Neuron (in vitro differentiated cells): Measurements from ENCODE around the gene SETD2.

ENCODE experiments used
- H2AFZ ChIP-seq: one replicate; pipeline ENCODE4 v1.6.1; 2013; ENCODE audit warnings: low read depth, mild to moderate bottlenecking, inconsistent platforms, low read length, moderate library complexity
- H3K27me3 ChIP-seq: one replicate; pipeline ENCODE4 v1.6.1; 2013; ENCODE audit warnings: low read length; ENCODE audit not compliant: insufficient read depth
- H3K36me3 ChIP-seq: one replicate; pipeline ENCODE4 v1.6.1; 2013; ENCODE audit warnings: low read length; ENCODE audit not compliant: insufficient read depth
- H3K4me1 ChIP-seq: one replicate; pipeline ENCODE4 v1.6.1; 2013; ENCODE audit warnings: low read length; ENCODE audit not compliant: insufficient read depth
- H3K4me3 ChIP-seq: 2 replicates; pipeline ENCODE4 v1.5.1; 2013; ENCODE audit warnings: mild to moderate bottlenecking, low read length, moderate library complexity
- H3K9me3 ChIP-seq: one replicate; pipeline ENCODE4 v1.6.1; 2013; ENCODE audit warnings: low read length

The SETD2 gene

DNA sequence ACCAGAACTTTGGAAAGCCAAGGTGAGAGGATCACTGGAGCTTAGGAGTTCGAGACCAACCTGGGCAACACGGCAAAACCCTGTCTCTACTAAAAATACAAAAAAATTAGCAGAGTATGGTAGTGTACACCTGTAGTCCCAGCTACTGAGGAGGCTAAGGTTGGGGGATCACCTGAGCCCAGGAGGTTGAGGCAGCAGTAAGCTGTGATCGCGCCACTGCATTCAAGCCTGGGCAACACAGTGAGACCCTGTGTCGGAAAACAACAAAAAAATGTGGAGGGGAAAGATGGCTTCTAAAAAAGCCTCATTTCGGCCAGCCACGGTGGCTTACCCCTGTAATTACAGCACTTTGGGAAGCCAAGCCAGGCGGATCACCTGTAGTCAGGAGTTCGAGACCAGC lies 54.5 kb downstream of the SETD2 start:
- Histone ChIP-seq H3K9me3 (no peaks in the 10 kb centered on the region), H3K27me3 (no peaks in the 10 kb centered on the region), H3K36me3 (peaks cover 47% of the 10 kb centered on the region)

DNA sequence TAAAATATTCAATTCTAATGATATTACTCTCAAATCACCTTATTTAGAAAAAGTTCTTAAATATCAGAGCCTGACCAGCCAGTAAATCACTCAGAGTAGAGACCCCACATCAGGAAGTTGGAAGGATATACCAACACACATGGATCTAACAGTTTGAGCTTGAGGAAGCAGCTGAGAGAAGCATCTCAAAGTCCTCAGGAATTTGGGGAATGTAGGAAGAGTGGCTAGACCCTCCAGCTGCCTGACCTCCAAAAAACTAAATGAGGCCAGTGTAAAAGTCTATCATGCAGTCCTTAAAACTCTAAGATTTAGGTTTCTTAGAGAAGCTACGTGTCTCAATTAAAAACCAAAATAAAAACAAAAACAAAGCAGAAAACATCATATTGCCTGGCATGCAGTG lies 55.4 kb downstream of the SETD2 start:
- H3K4me1 ChIP-seq: no peaks in the 10 kb centered on the region
- H3K36me3 ChIP-seq: peaks cover 40% of the 10 kb centered on the region
- no peaks in the 10 kb centered on the region for H3K27me3 ChIP-seq
- no peak overlapping the region for H3K4me3 ChIP-seq
- H2AFZ ChIP-seq: no peak overlapping the region
- no peaks in the 10 kb centered on the region for H3K9me3 ChIP-seq

More for the DNA sequence above, 54.5 kb downstream of the SETD2 start:
- no peaks in the 10 kb centered on the region for H3K4me1 ChIP-seq
- H2AFZ ChIP-seq: no peak overlapping the region
- H3K4me3 ChIP-seq: no peak overlapping the region

DNA sequence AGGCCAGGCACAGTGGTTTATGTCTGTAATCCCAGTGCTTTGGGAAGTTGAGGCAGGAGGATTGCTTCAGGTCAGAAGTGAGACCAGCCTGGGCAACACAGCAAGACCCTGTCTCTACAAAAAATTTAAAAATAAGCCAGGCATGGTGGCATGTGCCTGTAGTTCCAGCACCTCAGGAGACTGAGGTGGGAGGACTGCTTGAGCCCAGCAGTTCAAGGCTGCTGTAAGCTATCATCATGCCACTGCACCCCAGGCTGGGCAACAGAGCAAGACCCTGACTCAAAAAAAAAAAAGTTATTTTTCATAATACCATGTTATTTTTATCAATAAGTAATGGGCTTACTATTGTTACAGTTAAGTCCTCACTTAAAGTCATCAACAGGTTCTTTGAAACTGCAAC lies 59.7 kb downstream of the SETD2 start:
- H3K4me1 ChIP-seq: no peaks in the 10 kb centered on the region
- H3K36me3 ChIP-seq: peaks cover 43% of the 10 kb centered on the region
- H3K4me3 ChIP-seq: no peak overlapping the region
- H3K27me3 ChIP-seq: no peaks in the 10 kb centered on the region
- no peaks in the 10 kb centered on the region for H3K9me3 ChIP-seq
- H2AFZ ChIP-seq: no peak overlapping the region

DNA sequence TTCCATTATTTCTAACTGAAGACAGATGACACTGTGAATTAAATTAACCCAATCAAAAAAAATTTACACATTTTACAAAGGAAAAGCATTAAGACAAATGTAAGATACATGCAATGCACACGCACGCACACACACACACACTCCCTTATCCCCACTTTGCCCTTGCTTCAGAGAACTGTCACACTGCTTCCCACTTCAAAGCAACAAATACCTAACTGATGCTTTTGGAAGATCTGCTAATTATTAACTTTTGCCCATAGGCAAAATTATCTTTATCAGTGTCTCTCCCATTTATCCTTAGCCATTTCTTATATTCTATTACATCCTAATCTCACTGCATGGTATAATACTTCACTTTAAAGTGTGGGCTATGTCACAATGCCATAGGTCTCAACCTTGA lies 60.3 kb downstream of the SETD2 start:
- H3K27me3 ChIP-seq: no peaks in the 10 kb centered on the region
- H3K4me1 ChIP-seq: no peaks in the 10 kb centered on the region
- H3K36me3 ChIP-seq: peaks cover 46% of the 10 kb centered on the region
- H3K9me3 ChIP-seq: no peaks in the 10 kb centered on the region
- H2AFZ ChIP-seq: no peak overlapping the region
- H3K4me3 ChIP-seq: no peak overlapping the region

DNA sequence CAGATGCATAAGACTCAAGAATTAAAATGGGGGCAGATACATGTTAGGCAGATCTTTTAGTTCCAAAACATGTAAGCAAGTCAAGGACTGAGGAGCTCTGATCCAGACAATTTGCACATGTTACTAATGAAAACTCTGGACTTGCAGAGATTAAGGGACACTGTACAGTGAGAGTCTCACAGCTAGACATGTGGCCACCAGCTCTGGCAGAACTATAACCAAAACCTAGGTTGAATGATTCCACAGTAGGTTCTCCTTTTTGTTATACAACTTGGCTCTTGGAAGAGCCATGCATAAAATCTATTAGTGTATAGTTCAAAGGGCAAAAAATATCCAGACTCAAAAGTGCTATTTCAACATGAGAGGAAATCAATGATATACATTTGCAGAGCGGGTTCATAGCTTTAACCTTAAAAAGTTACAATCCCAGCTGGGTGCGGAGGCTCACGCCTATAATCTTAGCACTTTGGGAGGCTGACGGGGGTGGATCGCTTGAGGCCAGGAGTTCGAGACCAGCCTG lies 61.8 kb downstream of the SETD2 start:
- no peaks in the 10 kb centered on the region for H3K27me3 ChIP-seq
- H3K4me3 ChIP-seq: no peak overlapping the region
- H3K36me3 ChIP-seq: peaks cover 53% of the 10 kb centered on the region
- no peaks in the 10 kb centered on the region for H3K9me3 ChIP-seq
- no peak overlapping the region for H2AFZ ChIP-seq
- H3K4me1 ChIP-seq: no peaks in the 10 kb centered on the region

DNA sequence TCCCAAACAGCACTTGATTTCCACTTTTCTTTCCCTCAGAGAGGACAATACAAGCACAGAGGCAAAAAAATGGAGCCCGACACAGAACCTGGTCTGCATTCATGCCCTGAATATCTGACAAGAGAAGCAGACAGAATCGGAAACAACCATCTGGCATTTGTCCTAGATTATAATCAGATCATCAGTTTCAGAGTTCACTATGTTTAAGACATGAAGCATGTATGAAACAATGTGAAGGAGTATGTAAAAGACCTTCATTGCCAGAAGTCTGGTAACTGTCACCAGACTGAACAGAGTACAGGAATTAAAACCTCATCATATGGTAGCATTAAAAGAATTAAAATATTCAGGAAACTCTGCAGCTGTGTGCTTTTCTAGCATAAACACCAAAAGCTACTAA lies 65.0 kb downstream of the SETD2 start:
- Histone ChIP-seq H2AFZ (no peak overlapping the region), H3K4me1 (no peaks in the 10 kb centered on the region), H3K36me3 (peaks cover 64% of the 10 kb centered on the region), H3K4me3 (no peak overlapping the region), H3K9me3 (no peaks in the 10 kb centered on the region), H3K27me3 (no peaks in the 10 kb centered on the region)

DNA sequence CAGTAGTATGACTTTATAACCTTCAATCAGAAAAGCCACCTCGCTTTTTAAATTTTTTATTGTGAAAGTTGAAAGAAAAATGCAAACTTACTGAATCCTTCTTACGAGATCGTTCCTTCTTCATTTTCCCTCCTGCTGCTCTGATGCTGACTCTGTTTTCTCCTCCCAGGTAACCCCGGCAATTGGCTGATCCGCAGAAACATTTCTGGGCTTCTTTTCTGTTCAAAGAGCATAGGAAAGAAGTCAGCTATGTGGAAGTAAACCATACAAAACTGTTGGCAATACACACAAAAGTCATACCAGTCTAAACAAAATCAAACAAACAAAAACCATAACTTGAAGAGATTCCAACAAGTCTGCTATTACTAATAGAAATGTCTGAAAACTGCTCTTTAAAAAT lies 66.0 kb downstream of the SETD2 start:
- H3K27me3 ChIP-seq: no peaks in the 10 kb centered on the region
- H3K36me3 ChIP-seq: peaks cover 64% of the 10 kb centered on the region
- no peak overlapping the region for H3K4me3 ChIP-seq
- no peak overlapping the region for H2AFZ ChIP-seq
- H3K4me1 ChIP-seq: no peaks in the 10 kb centered on the region
- H3K9me3 ChIP-seq: no peaks in the 10 kb centered on the region

DNA sequence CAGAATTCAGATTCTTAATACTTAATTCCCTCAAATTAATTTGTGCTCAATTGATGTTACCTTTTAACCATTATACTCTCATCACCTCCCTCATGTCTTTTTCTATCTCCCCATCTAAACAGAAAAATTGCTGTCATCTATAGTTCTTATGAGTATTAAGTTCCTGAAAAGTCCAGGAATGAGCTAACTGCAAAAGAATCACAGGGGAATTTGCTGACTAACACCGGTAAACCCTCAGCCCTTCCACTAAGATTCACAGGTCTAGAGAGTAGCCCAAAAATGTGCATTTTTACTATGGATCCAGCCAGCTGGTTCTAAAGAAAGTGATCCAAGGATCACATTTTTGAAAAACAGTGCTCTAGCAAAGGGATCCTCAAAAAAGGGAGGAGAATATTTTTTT lies 67.0 kb downstream of the SETD2 start:
- Histone ChIP-seq H3K4me1 (no peaks in the 10 kb centered on the region), H3K27me3 (no peaks in the 10 kb centered on the region), H3K36me3 (peaks cover 60% of the 10 kb centered on the region), H2AFZ (no peak overlapping the region), H3K9me3 (no peaks in the 10 kb centered on the region), H3K4me3 (no peak overlapping the region)

DNA sequence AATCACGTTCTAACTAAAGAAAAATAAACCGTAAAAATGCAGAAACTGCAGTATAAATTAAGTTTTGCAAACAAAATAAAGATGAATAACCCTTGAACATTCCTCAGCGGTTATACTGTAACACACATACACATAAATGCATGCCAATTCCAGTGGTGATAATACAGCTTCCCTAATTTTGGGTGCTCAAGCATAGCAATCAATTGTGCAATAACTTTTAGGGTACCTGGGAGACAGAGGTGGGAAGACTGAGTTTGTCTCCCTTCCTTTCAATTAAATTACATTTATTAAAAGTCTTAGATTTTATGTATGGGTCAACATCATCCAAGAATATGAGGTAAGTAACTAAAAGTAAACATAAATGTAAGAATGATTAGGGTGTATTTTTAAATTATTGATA lies 71.8 kb downstream of the SETD2 start:
- peaks cover 57% of the 10 kb centered on the region for H3K36me3 ChIP-seq
- H3K9me3 ChIP-seq: no peaks in the 10 kb centered on the region
- H3K4me1 ChIP-seq: no peaks in the 10 kb centered on the region
- no peaks in the 10 kb centered on the region for H3K27me3 ChIP-seq
- H3K4me3 ChIP-seq: no peak overlapping the region
- no peak overlapping the region for H2AFZ ChIP-seq

DNA sequence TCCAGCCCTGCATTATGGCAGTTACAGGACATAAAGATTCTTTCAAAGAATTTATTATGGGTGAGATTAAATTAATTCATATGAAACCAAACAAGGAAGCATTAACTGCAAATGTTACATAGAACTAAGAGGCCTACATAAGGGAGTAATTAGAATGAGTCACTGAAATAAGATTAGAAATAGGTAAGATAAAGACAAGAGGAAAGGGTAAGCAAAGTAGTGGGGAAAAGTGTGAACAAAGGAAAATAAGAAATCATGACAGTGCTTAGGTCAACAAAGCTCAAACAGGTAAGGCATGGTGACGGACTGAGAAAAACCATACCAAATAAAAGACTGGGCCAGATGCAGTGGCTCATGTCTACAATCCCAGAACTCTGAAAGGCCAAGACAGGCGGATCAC lies 74.3 kb downstream of the SETD2 start:
- no peak overlapping the region for H3K4me3 ChIP-seq
- no peaks in the 10 kb centered on the region for H3K9me3 ChIP-seq
- H3K36me3 ChIP-seq: peaks cover 61% of the 10 kb centered on the region
- H3K27me3 ChIP-seq: no peaks in the 10 kb centered on the region
- H3K4me1 ChIP-seq: no peaks in the 10 kb centered on the region
- no peak overlapping the region for H2AFZ ChIP-seq

DNA sequence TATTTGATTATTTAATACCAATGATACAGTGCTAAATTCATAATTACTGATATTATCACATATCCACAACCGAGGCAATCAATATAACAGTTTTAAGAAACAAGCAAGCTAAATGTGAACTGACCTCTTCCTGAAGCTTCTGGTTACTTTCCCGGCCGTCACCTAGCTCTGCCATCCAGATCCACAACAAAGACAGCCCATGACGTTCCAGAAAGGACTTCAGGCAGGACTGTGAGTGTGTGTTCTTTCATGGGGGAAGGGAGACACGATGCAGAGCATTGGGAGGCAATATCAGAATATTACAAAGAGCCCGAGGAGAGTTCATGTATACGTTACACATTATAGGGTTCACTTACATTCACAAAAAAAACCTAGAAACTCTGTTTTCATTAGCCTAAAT lies 77.8 kb downstream of the SETD2 start:
- Histone ChIP-seq H3K36me3 (peaks cover 74% of the 10 kb centered on the region), H3K9me3 (no peaks in the 10 kb centered on the region), H3K27me3 (no peaks in the 10 kb centered on the region), H3K4me1 (no peaks in the 10 kb centered on the region), H2AFZ (no peak overlapping the region), H3K4me3 (no peak overlapping the region)

DNA sequence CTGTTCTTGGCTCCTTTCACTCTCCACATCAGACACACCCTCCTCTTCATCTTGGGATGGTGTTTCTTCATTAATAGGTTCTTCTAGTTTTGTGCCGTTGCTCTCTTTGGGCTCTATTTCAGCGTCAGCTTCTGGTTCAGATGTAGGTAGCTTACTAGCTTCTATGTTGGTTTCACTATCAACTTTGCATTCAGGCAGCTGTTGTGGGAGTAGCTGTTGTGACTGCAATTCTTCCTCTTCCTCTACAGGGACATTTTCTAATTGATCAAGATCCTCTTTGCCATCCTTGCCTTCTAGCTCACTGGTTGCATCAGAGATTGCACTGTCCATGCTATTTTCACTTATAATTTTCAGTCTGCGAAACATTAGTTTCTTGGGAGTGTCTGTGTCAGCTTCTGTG lies 80.1 kb downstream of the SETD2 start:
- Histone ChIP-seq H3K9me3 (no peaks in the 10 kb centered on the region), H3K36me3 (peaks cover 74% of the 10 kb centered on the region), H3K4me1 (no peaks in the 10 kb centered on the region), H2AFZ (no peak overlapping the region), H3K27me3 (no peaks in the 10 kb centered on the region), H3K4me3 (no peak overlapping the region)

DNA sequence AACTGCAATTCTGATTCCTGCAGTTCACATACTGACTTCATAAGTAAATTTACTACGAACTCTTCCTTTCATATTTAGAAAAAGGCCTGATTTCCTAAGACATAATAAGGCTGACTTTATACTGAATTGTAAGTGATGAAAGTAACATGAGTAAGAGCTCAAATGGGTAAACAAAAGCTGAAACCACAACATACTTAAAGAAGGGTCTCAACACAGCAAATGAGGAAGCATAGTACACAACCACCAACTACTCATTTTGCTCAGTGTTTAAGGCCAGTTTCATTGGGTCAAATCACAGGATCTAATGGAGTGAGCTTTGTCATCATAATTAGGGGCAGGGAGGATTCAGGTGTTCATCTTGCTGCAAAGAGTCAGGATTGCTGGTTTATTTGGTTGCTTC lies 81.4 kb downstream of the SETD2 start:
- no peak overlapping the region for H2AFZ ChIP-seq
- no peaks in the 10 kb centered on the region for H3K4me1 ChIP-seq
- peaks cover 73% of the 10 kb centered on the region for H3K36me3 ChIP-seq
- H3K27me3 ChIP-seq: no peaks in the 10 kb centered on the region
- no peak overlapping the region for H3K4me3 ChIP-seq
- no peaks in the 10 kb centered on the region for H3K9me3 ChIP-seq

DNA sequence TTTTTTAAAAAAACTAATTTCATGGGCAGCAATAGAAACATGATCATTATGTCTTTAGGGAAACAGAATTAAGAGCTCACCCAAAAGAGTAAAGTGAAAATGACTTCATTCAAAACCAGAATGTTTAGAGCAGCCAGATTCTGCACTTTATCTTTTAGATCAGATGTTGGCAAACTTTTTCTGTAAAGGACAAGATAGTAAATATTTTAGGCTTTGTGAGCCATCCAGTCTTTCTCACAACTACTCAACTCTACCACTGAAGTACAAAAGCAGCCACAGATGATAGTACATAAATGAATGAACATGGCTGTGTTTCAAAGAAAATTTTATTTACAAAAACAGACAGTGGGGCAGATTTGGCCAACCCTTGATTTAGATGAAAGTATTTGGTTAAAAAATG lies 84.5 kb downstream of the SETD2 start:
- Histone ChIP-seq H3K36me3 (peaks cover 65% of the 10 kb centered on the region), H3K4me1 (no peaks in the 10 kb centered on the region), H3K27me3 (no peaks in the 10 kb centered on the region), H3K9me3 (no peaks in the 10 kb centered on the region), H2AFZ (no peak overlapping the region), H3K4me3 (no peak overlapping the region)
